Endothelial cell of umbilical vein (primary cell): ENCODE measurements around the gene ISLR. TPM values are rescaled to one million over a fixed set of nuclear protein-coding genes. Genes with fewer than 3 reads are reported as not detected.

Experiments used
- BruUV-seq: library from RNA; stranded (reverse); fragments of 400-500 nt; replicated peaks from 2 replicates; lab custom pipeline; 2021; lab: Mats Ljungman, UMichigan
- CTCF ChIA-PET: fragments of 300-600, 350-600 bp; sonication (Branson Sonifier 250); formaldehyde crosslinking; loops from one replicate; lab custom pipeline; 2021; ENCODE audit warnings: antibody characterized with exemption, inconsistent platforms; lab: Charles Lee
- POLR2A ChIA-PET: fragments of 300-600, 350-600 bp; sonication (Branson Sonifier 250); formaldehyde crosslinking; loops from one replicate; lab custom pipeline; 2021; ENCODE audit warnings: antibody characterized with exemption, inconsistent platforms; lab: Charles Lee
- DNase-seq: peaks from one replicate; pipeline ENCODE4 v3.0.0-alpha.2; 2011; ENCODE audit warnings: low read depth, low spot score
- FAIRE-seq: peaks from 2 replicates; lab custom pipeline; 2011; peaks lifted over from hg19 to GRCh38; lab: Jason Lieb, UNC
- H2AFZ ChIP-seq: 2 replicates; pipeline ENCODE4 v1.6.0; 2012; ENCODE audit warnings: low read depth, low read length, control low read depth, inconsistent platforms
- H3K27ac ChIP-seq: 2 replicates; pipeline ENCODE4 v1.5.1; 2011; ENCODE audit warnings: low read depth, mild to moderate bottlenecking, control low read depth, low read length, moderate library complexity; ENCODE audit not compliant: insufficient read depth
- H3K27me3 ChIP-seq, 2 experiments: 2 replicates each; pipeline versions ENCODE4 v1.6.0 to v1.6.1; 2011; ENCODE audit warnings: low read length in 2 of 2, mixed read lengths in 1 of 2; ENCODE audit not compliant: control insufficient read depth in 2 of 2, insufficient read depth in 2 of 2
- H3K36me3 ChIP-seq, 2 experiments: 2 replicates in 1 of 2; 3 replicates in 1 of 2; pipeline ENCODE4 v1.5.1; 2011; ENCODE audit warnings: low read length in 2 of 2, mild to moderate bottlenecking in 1 of 2, moderate library complexity in 1 of 2; ENCODE audit not compliant: control insufficient read depth in 2 of 2, insufficient read depth in 2 of 2; ENCODE audit errors: extremely low read depth in 1 of 2
- H3K4me1 ChIP-seq: 3 replicates; pipeline ENCODE4 v1.5.1; 2011; ENCODE audit warnings: mild to moderate bottlenecking, low read length; ENCODE audit not compliant: control insufficient read depth, insufficient read depth; ENCODE audit errors: extremely low read depth
- H3K4me2 ChIP-seq: 2 replicates; pipeline ENCODE4 v1.6.1; 2011; ENCODE audit warnings: low read length, control low read depth, mixed read lengths; ENCODE audit not compliant: insufficient read depth
- H3K4me3 ChIP-seq, 3 experiments: fragments of 200-600 bp in 1 of 3; sonication (generic), shearing (Covaris generic) in 1 of 3; replicated peaks in 1 of 3; 2 replicates each; pipeline ENCODE4 v1.5.1; 2011 to 2016; ENCODE audit warnings: control low read depth in 3 of 3, low read length in 3 of 3, mild to moderate bottlenecking in 2 of 3, inconsistent platforms in 1 of 3, low read depth in 1 of 3, moderate library complexity in 1 of 3; ENCODE audit not compliant: insufficient read depth in 1 of 3
- H3K79me2 ChIP-seq: 2 replicates; pipeline ENCODE4 v1.6.0; 2012; ENCODE audit warnings: low read length, inconsistent platforms; ENCODE audit not compliant: control insufficient read depth, insufficient read depth
- H3K9ac ChIP-seq: replicated peaks from 2 replicates; pipeline ENCODE3; 2011; ENCODE audit warnings: low read length, control low read depth; ENCODE audit not compliant: insufficient read depth; ENCODE audit errors: extremely low read depth
- H3K9me1 ChIP-seq: replicated peaks from 3 replicates; pipeline ENCODE4 v1.6.0; 2011; ENCODE audit warnings: mild to moderate bottlenecking, low read length; ENCODE audit not compliant: control insufficient read depth, insufficient read depth; ENCODE audit errors: extremely low read depth
- H3K9me3 ChIP-seq: replicated peaks from 2 replicates; pipeline ENCODE4 v1.5.1; 2012; ENCODE audit warnings: low read length, inconsistent platforms; ENCODE audit not compliant: control insufficient read depth, insufficient read depth
- H4K20me1 ChIP-seq: replicated peaks from 2 replicates; pipeline ENCODE3; 2011; ENCODE audit warnings: mild to moderate bottlenecking, low read length; ENCODE audit not compliant: control insufficient read depth, insufficient read depth; ENCODE audit errors: extremely low read depth
- CTCF ChIP-seq, 2 donors: IDR thresholded peaks; 1 replicate in 1 of 2; 2 replicates in 1 of 2; pipeline ENCODE4 v1.5.1; 2011; ENCODE audit warnings: low read length in 2 of 2, mild to moderate bottlenecking in 2 of 2, moderate library complexity in 2 of 2, control low read depth in 1 of 2, inconsistent platforms in 1 of 2, low read depth in 1 of 2; ENCODE audit not compliant: insufficient read depth in 1 of 2; ENCODE audit errors: extremely low read depth in 1 of 2
- EZH2 ChIP-seq: IDR thresholded peaks from 2 replicates; pipeline ENCODE4 v1.6.1; 2012; ENCODE audit warnings: borderline replicate concordance, low read depth, mild to moderate bottlenecking, moderate library complexity, low read length, inconsistent platforms; ENCODE audit not compliant: severe bottlenecking
- FOS ChIP-seq: IDR thresholded peaks from 2 replicates; pipeline ENCODE4 v1.6.1; 2011; ENCODE audit warnings: mild to moderate bottlenecking, low read length, moderate library complexity, borderline replicate concordance; ENCODE audit not compliant: insufficient read depth
- GATA2 ChIP-seq: IDR thresholded peaks from 2 replicates; pipeline ENCODE4 v1.7.0; 2011; ENCODE audit warnings: low read depth, mild to moderate bottlenecking, moderate library complexity, mixed read lengths, low read length; ENCODE audit not compliant: insufficient read length, insufficient read depth
- JUN ChIP-seq: IDR thresholded peaks from 2 replicates; pipeline ENCODE4 v1.6.1; 2011; ENCODE audit warnings: borderline replicate concordance, low read depth; ENCODE audit not compliant: insufficient read length, insufficient read depth
- MYC ChIP-seq: IDR thresholded peaks from one replicate; pipeline ENCODE4 v1.6.1; 2011; ENCODE audit warnings: mild to moderate bottlenecking, low read depth, low read length
- POLR2A ChIP-seq: IDR thresholded peaks from 2 replicates; pipeline ENCODE4 v1.6.1; 2012; ENCODE audit warnings: low read depth, mild to moderate bottlenecking, control low read depth, low read length
- POLR2AphosphoS5 ChIP-seq: IDR thresholded peaks from 2 replicates; pipeline ENCODE4 v1.6.1; 2012; ENCODE audit warnings: low read depth, mild to moderate bottlenecking, control low read depth, low read length, moderate library complexity; ENCODE audit not compliant: insufficient read depth
- dilution Hi-C: fragments of 300-500 bp; cut with MboI; formaldehyde crosslinking; loops from one replicate; pipeline ENCODE4 v1.15.0; 2019; ENCODE audit warnings: low sequenced_read_pairs; ENCODE audit not compliant: extremely low pct_ligation_motif_present
- intact Hi-C: fragments of 100-400 bp; cut with micrococcal nuclease; formaldehyde crosslinking; loops from one replicate; pipeline ENCODE4 v1.10.0; 2022
- polyA plus RNA-seq, 4 experiments: library from polyadenylated mRNA; depleted of rRNA in 3 of 4; stranded (reverse) in 3 of 4; unstranded in 1 of 4; fragments of >200 nt; gene quantifications; 2 replicates each; pipeline versions ENCODE4 v1.2.1 to v1.2.3, GENCODE V29; 2011 to 2012; ENCODE audit warnings: missing spikeins in 1 of 4
- total RNA-seq: library from RNA; stranded (reverse); gene quantifications from 2 replicates; pipeline ENCODE4 v1.2.3, GENCODE V29; 2021
- TF ChIP-seq, protein P1 (sequence below): IDR thresholded peaks from 2 replicates; pipeline ENCODE4 v1.6.1; 2011; ENCODE audit not compliant: insufficient read depth, insufficient read length

ISLR gene
- total and polyA plus RNA-seq, 2 donors (not counting 3 experiments of a cell fraction or from before 2014, with no cell fraction given), result not detected

DNA sequence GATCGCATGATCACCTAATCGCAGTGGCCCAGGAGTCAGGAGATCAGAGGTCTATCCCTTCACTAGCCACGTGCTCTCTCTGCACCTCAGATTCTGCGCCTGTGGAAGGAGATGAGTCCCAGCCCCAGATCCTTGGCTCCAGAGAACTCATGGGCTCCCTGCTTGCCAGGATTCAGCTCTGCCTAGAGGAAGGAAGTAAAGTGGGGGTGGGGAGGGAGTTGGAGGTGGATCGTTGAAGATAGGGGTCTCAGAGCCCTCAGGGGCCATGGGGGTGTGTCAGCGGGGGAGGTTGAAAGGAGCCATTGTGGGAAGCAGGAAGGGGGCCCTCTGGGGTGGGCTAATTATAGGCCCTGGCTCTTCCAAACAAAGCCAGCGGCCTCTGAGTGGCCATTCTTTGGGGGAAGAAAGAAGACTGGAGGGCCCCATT lies 40.4 kb downstream of the ISLR start:
- Histone ChIP-seq H3K4me1 (no peaks in the 10 kb centered on the region), H3K9ac (no peak overlapping the region), H3K36me3 (no peaks in the 10 kb centered on the region), H3K27ac (no peak overlapping the region), H2AFZ (no peak overlapping the region), H3K4me2 (no peak overlapping the region), H3K9me1 (no peaks in the 10 kb centered on the region), H3K4me3 (no peak overlapping the region), H3K27me3 (peaks cover 0 to 2% of the 10 kb centered on the region in 2 experiments), H3K9me3 (no peaks in the 10 kb centered on the region), H3K79me2 (no peaks in the 10 kb centered on the region), H4K20me1 (no peaks in the 10 kb centered on the region)
- BruUV-seq, result no TSS peak
- ChIA-PET POLR2A (no interaction called here), CTCF (no interaction called here)
- intact Hi-C loops (no loop called here), dilution Hi-C loops (no loop called here)
- DNase-seq (no peak), FAIRE-seq (no peak)
- TF ChIP-seq MYC (no peak), CTCF (IDR thresholded peaks at IDR 0.05; ENCODE audit: extremely low read depth in 1 of 2, insufficient read depth in 1 of 2, low read depth in 1 of 2, low read length in 2 of 2) (no peak), POLR2AphosphoS5 (no peak), EZH2 (no peak), JUN (no peak), POLR2A (no peak), FOS (no peak), GATA2 (no peak)
- TF ChIP-seq, protein P1, sequence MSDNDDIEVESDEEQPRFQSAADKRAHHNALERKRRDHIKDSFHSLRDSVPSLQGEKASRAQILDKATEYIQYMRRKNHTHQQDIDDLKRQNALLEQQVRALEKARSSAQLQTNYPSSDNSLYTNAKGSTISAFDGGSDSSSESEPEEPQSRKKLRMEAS, result no peak
